IPS-18c (cell line): Measurements from ENCODE around the gene WDHD1.
A peak's percentile ranks its signal among the peaks of the same experiment; 100 is the strongest.
"Not testable (repeated sequence)": the region's sequence is repeated elsewhere in the genome, so short reads cannot be mapped to it uniquely, and the experiment has no call there.

ENCODE experiments used
- H3K4me3 ChIP-seq: 2 replicates; pipeline ENCODE4 v1.7.0; 2013; ENCODE audit warnings: low read depth, mild to moderate bottlenecking, low read length, moderate library complexity; ENCODE audit not compliant: insufficient read depth
- H3K9me3 ChIP-seq: one replicate; pipeline ENCODE4 v1.6.1; 2013; ENCODE audit warnings: mild to moderate bottlenecking, low read length, moderate library complexity; ENCODE audit not compliant: control insufficient read depth, insufficient read depth

WDHD1 gene

DNA sequence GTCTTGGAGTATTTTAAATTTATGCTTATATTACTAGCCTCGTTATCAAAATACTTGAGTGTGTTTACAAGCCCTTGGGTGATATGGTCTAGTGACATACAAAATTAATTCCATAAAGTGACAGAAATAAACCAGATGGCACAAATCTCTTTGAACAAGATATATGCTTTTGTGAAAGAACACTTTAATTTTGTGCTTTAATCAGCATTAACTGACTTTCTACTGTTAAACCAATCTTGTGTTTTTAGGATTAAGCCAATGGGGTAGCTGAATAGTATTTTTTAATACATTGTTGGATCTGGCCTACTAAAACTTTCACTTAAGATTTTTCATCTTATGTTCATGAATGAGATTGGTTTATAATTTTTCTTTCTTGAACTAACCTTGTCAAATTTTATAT is 93.9 kb downstream of the WDHD1 start:
- H3K4me3 ChIP-seq: no peak overlapping the region
- H3K9me3 ChIP-seq: no peaks in the 10 kb centered on the region

DNA sequence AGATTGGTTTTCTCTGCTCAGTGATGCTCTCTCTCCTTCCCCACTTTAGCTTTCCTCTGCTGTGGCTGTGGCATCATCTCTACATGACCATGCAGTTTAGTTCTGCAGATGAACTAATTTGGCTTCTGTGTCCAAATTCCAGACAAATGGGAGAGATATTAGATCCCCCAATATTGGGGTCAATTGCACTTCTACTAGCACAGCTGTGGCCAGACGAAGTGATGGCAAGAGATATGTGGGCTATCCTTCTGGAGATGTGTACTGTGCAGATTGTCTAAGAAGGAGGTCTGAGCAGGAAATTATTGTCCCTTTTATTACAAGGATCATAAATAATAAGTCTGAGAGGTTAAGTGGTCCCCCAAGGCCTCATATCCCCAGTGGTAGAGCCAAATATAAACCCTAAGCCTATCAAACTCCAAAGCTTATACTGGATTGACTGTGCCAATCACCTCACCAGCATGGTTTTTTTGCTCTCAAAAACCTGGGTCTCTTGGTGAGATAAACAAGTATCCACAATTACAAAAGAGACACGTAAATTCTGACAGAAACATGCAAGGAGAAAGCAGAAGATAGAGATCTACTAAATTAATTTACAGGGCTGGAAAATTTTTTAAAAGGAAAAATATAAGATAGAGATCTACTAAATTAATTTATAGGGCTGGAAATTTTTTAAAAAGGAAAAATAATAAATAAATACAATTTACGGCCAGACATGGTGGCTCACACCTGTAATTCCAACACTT is 95.1 kb downstream of the WDHD1 start:
- no peak overlapping the region for H3K4me3 ChIP-seq
- no peaks in the 10 kb centered on the region for H3K9me3 ChIP-seq

DNA sequence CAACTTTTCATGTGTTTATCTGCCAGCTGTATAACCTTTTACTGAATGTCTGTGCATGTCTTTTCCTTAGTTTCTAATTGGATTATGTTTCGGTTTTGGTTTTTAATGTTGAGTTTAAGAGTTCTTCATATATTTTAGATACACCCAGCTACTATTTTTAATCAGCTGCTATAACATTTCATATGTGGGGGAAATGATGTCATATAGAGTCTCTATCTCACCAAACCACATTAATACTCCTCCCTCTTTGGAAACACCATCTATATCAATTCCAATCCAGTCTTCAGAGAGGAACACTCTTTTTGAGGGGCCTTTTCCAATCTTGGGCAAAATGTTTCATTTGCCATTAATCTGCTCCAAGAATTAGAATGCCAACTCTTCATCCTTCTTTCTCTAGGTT is 95.8 kb downstream of the WDHD1 start:
- Histone ChIP-seq H3K4me3 (no peak overlapping the region), H3K9me3 (no peaks in the 10 kb centered on the region)

DNA sequence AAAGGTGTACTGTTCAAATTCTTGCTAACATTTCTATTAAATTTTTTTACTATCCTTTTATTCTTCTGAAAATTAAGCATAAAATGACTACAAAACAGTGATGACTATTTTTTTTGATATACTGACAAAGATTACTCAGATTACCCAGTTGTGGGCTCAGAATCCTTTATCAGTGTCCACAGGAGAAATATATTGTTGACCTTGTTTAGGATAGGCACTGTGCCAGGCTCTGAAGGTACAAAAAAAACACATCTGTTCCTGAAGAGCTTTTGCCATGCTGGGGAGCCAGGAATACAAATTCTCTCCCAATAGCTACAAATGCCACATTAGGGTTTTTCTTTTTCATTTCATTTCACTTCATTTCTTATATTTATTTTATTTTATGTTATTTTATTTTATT is 97.3 kb downstream of the WDHD1 start:
- no peaks in the 10 kb centered on the region for H3K9me3 ChIP-seq
- no peak overlapping the region for H3K4me3 ChIP-seq

DNA sequence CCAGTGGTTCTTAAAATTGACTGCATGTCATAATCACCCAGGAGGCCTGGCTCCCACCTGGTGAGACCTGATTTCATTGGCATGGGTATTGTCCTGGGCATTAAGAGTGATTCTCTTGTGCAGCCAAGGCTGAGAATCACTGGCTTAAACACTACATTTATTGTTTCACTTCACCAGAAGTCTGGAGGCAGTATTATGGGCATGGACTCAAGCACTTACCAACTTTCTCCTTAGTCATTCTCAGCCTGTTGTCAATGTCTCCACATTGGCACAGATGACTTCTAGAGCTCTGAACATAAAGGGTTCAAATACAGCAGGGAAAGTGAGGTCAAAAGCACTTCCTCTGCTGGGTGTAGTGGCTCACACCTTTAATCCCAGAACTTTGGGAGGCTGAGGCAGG is 98.7 kb downstream of the WDHD1 start:
- Histone ChIP-seq H3K4me3 (no peak overlapping the region), H3K9me3 (no peaks in the 10 kb centered on the region)

DNA sequence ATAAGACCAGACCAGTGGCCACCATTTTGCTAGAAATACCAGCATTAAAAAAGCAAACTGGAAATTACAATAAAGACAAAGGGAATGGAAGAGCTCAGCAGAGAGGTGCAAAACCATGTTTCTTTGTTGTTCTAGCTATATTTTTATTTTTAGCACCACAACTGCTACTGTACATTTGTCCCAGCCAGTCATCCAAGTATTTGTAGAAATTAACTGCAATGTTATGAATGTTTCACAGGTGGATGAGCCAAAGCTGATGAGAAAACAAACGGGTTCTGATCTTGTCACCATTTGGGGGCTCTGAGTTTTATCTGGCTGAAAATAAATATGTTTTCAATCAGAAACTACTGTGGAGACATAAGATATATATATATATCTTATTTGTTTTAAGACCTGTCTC is 99.3 kb downstream of the WDHD1 start:
- no peaks in the 10 kb centered on the region for H3K9me3 ChIP-seq
- no peak overlapping the region for H3K4me3 ChIP-seq

DNA sequence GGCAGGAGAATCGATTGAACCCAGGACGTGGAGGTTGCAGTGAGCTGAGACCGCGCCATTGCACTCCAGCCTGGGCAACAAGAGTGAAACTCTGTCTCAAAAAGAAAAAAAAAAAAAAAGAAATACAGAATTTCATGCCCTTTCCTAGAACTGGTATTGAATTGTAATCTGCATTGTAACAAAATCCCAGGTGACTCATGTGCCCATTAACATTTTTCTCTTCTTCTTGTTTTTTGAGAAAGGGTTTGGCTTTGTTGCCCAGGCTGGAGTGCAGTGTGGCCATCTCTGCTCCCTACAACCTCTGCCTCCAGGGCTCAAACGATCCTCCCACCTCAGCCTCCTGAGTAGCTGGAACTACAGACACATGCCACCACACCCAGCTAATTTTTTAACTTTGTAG is 100.3 kb downstream of the WDHD1 start:
- H3K4me3 ChIP-seq, H3K9me3 ChIP-seq: not testable (repeated sequence)

DNA sequence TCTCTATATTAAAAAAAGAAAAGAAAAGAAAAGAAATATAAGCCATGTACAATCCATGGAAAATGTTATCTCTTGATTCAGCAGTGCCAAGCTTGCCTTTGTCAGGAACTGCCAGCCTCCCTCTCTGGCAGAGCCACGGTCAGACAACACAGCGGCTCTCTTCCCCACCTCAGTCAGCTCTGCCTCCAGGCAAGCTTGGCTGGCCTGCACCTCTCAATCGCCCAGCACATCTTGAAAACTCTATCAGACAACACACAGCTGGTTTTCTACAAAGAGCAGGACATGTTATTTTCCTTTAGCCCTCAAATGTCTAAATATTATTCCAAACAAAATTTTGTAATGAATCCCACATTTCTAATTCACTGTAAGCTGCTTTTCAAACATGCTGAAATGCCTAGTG is 104.3 kb downstream of the WDHD1 start:
- no peaks in the 10 kb centered on the region for H3K9me3 ChIP-seq
- no peak overlapping the region for H3K4me3 ChIP-seq

DNA sequence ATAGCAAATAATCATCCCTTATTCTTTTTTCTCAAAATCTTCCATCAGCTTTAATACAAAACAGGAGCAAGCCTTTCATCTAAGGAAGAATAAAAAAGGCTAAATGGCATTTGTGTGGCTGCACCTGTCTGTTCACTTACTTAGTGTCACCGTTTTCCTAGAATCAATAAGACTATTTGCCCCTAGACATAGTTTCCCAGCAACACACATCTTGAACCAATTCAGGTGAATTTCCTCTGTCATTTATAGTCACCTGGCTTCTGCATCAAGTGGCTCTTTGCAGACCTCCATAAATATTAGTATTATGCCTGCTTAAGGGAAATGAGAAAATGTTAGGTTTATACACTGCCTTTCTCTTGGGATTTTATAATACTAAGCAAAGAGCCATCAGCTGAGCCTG is 106.8 kb downstream of the WDHD1 start:
- no peak overlapping the region for H3K4me3 ChIP-seq

DNA sequence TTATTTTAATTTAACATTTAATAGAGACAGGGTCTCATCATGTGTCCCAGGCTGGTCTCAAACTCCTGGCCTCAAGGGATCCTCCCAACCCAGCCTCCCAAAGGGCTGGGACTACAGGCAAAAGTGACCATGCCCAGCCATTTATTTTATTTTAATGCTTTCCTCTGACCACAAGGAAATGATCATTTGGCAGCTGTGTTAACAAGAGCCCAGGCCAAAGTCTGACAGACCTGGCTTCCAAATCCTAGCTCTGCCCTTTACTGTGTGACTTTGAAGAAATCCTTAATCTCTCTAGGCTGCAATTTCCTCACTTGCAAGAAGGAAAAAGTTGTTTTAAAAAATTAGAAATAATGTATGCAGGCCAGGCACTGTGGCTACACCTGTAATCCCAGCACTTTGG is 107.6 kb downstream of the WDHD1 start:
- H3K9me3 ChIP-seq: no peaks in the 10 kb centered on the region
- H3K4me3 ChIP-seq: no peak overlapping the region

More for the DNA sequence above, 106.8 kb downstream of the WDHD1 start:
- H3K9me3 ChIP-seq: no peaks in the 10 kb centered on the region

DNA sequence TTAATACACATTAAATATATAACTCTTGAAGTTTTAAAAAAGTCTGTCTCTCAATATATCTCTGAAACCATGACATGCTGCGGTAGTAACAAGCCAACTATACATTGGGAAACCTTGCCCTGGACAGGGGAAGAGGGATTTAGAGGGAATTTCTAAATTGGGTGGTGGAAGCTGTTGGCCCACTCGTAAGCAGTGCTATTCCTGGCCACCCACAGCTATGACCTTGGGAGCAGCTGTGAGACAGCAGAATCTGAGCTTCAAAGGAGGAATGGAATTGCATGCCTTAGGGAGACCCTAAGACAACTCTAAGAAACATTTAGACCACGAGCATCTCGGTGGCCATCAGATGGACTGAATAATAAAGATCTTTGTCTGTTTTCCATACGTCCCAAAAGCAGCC is 108.5 kb downstream of the WDHD1 start:
- Histone ChIP-seq H3K4me3 (no peak overlapping the region), H3K9me3 (no peaks in the 10 kb centered on the region)

DNA sequence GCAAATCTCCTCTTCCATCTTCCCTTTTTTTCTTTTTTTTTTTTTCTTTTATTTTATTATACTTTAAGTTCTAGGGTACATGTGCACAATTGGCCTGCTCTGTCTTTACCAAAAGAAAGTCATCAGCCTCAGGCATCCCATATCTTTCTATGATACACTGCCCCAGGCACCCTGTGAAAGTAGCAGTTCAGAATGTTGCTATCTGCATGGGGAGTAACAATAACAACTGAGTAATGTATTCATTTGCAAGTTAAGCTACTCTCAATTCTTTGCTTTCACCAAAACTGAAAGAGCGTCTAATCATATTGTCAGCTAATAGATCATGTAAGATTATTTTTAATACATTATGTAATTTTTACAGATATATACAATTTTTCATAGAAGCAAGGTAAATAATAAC is 110.8 kb downstream of the WDHD1 start:
- Histone ChIP-seq H3K4me3 (no peak overlapping the region), H3K9me3 (no peaks in the 10 kb centered on the region)

DNA sequence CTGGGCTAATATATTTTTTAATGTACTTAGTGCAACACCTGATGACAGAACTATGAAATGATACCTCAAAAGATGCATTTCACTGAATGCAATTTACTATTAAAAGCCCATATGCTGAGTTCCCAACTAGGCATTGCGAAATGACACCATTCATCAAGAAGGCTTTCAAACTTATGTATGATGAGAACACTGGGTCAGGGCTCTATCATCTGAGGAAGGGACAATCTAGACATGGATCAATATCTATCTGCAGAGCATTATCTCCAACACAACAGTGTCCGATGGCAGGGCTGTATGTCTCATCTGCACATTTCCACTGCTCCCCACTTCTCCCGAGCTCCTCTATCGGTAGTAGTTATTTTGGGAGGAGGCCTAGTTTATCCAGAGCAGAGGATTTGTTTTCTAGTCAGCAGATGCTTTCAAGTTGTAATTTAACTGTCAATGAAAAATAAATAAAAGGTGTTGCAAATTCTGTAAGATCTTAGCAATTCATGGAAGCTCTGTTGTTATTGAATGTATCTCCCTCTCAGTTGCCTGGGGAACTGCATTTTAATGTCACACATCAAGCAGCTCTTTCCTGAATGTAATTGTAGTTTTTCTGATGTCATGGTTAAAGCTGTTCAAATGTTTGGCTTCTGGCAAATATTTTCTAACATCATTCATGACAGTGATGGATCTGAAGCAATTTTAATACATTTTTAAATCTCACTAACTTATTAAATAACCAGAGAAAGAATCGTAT is 116.9 kb downstream of the WDHD1 start:
- Histone ChIP-seq H3K9me3 (peaks cover 2% of the 10 kb centered on the region), H3K4me3 (no peak overlapping the region)

DNA sequence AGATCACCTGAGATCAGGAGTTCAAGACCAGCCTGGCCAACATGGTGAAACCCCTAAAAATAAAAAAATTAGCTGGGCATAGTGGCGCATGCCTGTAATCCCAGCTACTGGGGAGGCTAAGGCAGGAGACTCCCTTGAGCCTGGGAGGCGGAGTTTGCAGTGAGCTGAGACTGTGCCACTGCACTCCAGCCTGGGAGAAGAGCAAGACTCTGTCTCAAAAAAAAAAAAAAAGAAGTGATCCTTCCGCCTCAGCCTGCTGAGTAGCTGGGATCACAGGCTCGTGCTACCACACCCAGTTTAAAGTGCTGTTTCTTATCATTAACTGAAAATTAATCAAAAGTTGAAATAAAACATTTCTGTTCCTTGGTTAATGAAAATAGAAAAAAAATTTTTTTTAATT is 117.9 kb downstream of the WDHD1 start:
- H3K9me3 ChIP-seq, H3K4me3 ChIP-seq: not testable (repeated sequence)

DNA sequence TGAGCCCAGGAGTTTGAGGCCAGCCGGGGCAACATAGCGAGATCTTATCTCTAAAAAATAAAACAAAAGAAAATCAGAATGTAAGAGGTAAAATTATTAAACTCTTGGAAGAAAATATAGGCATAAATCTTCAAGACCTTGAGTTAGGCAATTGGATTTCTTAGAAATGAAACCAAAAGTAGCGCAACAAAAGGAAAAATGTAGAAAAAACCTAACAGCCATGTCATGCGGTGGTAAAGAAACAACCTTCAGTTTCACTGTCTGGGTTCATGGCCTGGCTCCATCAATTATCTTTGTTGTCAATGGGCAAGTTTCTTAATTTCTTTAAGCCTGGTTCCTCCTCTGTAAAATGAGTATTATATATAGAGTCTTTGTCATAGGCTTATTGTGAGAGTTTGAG is 118.7 kb downstream of the WDHD1 start:
- Histone ChIP-seq H3K4me3 (no peak overlapping the region), H3K9me3 (peaks cover 2% of the 10 kb centered on the region)

DNA sequence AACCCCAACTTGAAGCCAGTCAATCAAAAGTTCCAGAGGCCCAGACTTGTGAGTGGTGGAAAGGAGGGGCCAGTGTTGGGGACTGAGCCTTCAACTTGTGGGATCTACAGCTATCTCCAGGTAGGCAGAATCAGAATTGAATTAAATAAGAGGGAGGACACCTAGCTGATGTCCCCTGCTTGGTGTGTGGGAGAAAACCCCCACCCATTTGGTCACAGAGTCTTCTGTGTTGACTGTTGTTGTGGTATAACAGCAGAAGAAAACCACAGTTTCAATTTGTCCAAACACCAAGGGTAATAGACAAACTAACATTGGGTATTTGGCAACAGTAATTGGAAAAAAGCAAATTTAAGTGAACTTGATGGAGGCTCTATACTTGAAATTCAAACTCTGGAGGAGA is 120.8 kb downstream of the WDHD1 start:
- Histone ChIP-seq H3K9me3 (peaks cover 2% of the 10 kb centered on the region), H3K4me3 (no peak overlapping the region)

DNA sequence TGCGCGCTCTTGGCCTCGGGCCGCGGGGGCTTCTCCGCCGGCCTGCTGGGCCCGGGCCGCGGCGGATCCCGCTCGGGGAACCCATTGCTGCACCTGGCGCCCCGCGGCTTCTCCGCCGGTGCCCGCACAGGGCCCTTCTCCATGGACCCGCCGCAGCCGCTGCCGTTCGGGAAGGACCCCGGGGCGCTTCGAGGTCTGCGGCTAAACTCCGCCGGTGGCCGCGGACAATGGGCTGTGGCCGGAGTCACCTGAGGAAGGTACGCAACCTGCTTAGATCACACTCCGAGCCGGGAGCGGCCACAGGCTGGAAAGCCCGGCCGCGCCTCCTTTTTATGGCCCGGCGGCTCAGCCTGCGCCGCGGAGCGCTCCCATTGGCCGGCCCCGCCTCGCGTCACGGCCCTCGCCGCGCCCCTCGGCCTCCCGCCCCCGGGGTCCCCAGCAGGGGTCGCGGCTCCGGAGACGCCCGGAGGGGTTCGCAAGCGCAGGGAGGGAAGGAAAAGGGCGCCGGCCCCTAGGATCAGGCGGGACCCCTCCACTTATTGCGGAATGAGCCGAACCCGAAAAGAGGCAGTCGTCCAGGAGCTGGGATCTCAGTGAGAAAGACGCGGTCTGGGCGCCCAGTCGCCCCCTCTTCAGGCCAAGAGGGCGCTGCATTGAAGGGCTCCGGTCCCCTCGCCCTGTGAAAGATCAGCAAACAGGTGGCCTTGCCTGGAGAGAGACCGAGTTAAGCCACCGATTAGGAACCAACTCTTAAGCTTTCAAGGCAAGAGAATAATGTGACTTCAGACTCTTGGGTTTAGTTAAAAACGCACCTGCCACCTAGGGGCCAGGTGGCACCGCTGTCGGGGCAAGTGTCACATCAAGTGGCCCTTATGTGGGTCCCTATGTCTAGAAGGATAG is 124.1 kb downstream of the WDHD1 start, which contains the start of gene GCH1:
GCH1 (minus strand) TSS at position 306 of the 900 bp plus-strand sequence; CDS start at position 143, 163 bp downstream.
- H3K9me3 ChIP-seq: no peaks in the 10 kb centered on the region
- H3K4me3 ChIP-seq: peak within 1 kb of the TSS; percentile 88

DNA sequence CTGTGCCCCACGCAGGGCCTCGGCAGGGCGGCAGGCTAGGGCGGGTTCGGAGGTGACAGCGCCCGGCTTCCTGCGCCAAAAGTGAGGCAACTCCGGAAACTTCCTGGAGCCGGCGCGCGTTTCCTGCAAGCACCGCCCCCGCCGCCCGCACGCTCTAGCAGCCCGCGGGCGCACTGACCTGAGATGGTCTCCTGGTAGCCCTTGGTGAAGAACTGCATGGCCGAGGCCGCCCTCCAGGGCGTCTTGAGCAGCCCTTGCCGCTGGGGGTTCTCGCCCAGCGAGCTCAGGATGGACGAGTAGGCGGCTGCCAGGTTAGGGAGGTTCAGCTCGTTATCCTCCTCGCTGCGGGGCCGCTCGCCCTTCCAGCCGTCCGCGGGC is 124.8 kb downstream of the WDHD1 start:
- Histone ChIP-seq H3K4me3 (peak overlapping the region; percentile 88), H3K9me3 (no peaks in the 10 kb centered on the region)
